GM12873 (cell line): ENCODE measurements around the gene NEK9.
A peak's percentile ranks its signal among the peaks of the same experiment; 100 is the strongest.

Experiments used
- TF ChIP-seq, protein P1 (sequence below): IDR thresholded peaks from 2 replicates; pipeline ENCODE4 v1.5.1; 2012; ENCODE audit warnings: low read depth, mild to moderate bottlenecking, moderate library complexity, low read length, control low read depth; ENCODE audit not compliant: insufficient read depth; ENCODE audit errors: missing control alignments

NEK9 gene

DNA sequence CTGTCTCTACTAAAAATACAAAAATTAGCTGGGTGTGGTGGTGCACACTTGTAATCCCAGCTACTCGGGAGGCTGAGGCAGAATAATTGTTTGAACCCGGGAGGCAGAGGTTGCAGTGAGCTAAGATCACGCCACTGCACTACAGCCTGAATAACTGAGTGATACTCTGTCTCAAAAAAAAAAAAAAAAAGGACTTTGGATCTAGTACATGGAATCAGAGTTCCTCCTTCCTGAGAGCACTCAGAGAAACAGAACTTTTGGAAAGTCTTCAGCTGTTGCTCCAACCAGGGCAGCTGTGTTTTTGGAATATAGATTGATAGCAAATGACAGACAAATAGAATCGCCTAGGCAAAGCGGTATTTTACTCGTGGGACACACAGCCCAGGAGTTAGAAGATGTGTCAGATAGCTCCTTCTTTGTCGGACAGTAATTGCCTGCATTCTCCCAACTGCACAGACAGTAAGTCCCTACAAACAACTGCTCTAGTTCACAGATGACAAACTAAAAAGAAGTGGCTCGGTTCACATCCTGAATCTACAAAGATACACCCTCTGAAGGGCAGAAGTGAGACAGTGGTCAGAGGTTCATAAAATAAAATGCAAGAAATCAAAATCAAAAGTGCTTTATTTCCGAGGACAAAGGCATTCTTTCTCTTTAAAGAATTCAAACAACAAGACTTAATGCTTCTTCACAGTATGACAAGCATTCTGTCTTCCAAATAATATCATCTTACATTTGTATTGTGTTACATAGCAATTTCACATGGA is 17.1 kb upstream of the NEK9 start:
- TF ChIP-seq, protein P1, sequence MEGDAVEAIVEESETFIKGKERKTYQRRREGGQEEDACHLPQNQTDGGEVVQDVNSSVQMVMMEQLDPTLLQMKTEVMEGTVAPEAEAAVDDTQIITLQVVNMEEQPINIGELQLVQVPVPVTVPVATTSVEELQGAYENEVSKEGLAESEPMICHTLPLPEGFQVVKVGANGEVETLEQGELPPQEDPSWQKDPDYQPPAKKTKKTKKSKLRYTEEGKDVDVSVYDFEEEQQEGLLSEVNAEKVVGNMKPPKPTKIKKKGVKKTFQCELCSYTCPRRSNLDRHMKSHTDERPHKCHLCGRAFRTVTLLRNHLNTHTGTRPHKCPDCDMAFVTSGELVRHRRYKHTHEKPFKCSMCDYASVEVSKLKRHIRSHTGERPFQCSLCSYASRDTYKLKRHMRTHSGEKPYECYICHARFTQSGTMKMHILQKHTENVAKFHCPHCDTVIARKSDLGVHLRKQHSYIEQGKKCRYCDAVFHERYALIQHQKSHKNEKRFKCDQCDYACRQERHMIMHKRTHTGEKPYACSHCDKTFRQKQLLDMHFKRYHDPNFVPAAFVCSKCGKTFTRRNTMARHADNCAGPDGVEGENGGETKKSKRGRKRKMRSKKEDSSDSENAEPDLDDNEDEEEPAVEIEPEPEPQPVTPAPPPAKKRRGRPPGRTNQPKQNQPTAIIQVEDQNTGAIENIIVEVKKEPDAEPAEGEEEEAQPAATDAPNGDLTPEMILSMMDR: no peak

DNA sequence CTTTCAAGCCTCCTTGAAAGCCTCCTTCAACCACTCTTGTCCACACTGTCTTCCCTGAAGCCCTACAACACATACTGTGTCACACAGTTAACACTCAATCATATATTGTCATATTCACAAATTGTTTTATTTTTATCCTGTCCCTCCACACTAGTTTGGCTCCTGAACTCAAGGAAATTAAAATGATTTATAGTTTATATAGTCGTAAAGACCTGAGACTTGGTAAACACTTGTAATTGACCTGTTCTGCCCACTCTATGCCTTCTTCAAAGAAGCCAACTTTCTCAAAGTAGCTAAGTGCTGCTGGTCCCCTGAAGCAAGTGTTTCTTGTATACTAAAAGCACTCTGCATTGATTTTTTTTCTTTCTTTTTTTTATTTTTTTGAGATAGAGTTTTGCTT is 15.6 kb upstream of the NEK9 start:
- TF ChIP-seq, protein P1: no peak

DNA sequence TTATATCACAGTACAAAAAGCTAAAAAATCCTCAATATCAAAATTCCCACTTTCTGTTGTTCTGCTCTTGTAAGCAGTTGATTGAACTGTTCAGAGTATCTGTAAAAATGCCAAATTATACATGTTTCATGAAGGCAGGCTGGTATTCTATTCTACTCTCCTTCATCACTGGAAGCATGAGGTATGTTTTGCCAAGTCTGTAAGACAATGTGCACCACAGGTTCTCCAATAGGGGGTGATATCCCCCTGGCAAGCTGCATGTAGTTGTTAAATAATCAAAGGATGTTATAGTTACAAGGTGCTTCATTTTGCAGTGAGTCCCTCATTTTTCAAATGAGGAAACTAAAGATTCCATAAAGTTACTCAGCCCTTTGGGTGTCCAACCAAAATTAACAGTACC is 15.1 kb upstream of the NEK9 start:
- TF ChIP-seq, protein P1: peak; percentile 52

DNA sequence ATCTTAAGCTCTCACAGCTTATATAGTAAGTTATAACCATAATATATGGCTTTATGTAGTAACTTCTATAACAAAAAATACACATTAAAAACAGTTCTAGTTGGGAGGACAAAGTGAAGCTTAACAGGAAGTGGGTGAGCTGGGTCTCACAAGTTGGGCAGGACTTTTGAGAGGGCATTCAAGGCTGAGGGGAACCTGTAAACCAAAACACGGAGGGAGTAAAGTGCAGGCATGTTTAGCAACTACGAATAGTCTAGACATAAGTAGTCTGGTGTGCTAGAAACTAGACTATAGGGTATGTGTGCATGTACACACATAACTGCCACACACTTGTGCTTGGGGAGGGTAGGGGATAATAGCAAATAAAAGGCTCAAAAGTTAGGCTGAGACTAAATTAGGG is 14.2 kb upstream of the NEK9 start:
- TF ChIP-seq, protein P1: no peak

DNA sequence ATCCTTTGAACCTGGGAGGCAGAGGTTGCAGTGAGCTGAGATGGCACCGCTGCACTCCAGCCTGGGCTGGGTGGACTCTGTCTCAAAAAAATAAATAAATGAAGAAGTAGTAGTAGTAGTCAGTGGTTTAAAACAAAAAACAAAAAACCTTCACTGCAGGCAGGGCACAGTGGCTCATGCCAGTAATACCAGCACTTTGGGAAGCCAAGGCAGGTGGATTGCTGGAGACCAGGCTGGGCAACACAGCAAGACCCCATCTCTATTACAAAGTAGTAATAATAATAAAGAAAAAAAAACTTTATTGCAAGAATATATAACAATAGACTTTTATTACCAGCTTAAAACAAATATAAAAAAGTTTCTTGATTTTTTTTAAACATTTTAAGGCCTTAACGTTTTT is 13.8 kb upstream of the NEK9 start:
- TF ChIP-seq, protein P1: no peak

DNA sequence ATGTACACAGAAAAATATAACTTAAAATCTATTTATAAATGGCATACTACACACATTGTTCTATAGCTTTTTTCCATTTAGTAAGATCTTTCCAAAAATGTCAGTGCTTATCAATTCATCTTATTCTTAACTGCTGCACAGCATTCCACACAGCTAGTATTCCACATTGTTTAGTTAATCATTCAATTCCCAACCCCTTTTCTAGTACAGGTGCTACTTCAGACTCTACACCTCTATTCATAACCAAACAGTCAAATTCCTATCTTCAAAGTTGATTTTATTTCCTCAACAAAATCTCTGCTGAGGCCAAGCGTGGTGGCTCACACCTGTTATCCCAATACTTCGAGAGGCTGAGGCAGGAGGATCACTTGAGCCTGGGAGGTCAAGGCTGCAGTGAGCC is 12.3 kb upstream of the NEK9 start:
- TF ChIP-seq, protein P1: no peak

DNA sequence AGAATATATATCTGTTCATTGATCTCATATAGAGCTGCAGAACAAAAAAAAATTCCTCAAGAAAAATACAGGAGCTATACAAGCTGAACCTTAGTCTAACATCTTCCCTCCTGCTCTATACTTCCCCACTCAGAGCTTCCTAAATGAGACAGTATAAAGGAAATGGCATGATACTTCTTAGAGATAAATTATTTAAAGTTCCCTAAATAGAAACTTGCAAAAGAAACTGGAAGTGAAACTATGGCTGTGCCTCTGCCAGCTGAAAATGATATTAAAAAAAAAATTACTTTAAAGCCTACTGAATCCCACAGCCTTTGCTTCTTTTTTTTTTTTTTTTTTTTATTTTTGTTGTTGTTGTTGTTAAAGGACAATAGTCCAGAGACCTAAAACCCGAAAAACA is 11.6 kb upstream of the NEK9 start:
- TF ChIP-seq, protein P1: no peak
